T-helper 1 cell treated with Interleukin-12 subunit alpha and Interleukin-12 subunit beta and Interleukin-4 antibody, amounts not matched to agents 30 μg/mL and 1 μg/mL, for 36 hours (primary cell): ENCODE measurements around the gene TEX52.

Experiments
- H3K27ac Mint-ChIP-seq: one replicate; pipeline ENCODE4 v1.8.0; 2021; ENCODE audit warnings: mild to moderate bottlenecking, mixed read lengths
- H3K27me3 Mint-ChIP-seq: one replicate; pipeline ENCODE4 v1.8.0; 2021; ENCODE audit warnings: low read depth, mixed read lengths
- H3K36me3 Mint-ChIP-seq: one replicate; pipeline ENCODE4 v1.8.0; 2021; ENCODE audit warnings: low read depth, mixed read lengths
- H3K4me1 Mint-ChIP-seq: one replicate; pipeline ENCODE4 v1.8.0; 2021; ENCODE audit warnings: low read depth, mixed read lengths
- H3K4me3 Mint-ChIP-seq: one replicate; pipeline ENCODE4 v1.8.0; 2021; ENCODE audit warnings: mild to moderate bottlenecking, moderate library complexity, mixed read lengths
- H3K9me3 Mint-ChIP-seq: one replicate; pipeline ENCODE4 v1.8.0; 2021; ENCODE audit warnings: mixed read lengths

Gene TEX52

DNA sequence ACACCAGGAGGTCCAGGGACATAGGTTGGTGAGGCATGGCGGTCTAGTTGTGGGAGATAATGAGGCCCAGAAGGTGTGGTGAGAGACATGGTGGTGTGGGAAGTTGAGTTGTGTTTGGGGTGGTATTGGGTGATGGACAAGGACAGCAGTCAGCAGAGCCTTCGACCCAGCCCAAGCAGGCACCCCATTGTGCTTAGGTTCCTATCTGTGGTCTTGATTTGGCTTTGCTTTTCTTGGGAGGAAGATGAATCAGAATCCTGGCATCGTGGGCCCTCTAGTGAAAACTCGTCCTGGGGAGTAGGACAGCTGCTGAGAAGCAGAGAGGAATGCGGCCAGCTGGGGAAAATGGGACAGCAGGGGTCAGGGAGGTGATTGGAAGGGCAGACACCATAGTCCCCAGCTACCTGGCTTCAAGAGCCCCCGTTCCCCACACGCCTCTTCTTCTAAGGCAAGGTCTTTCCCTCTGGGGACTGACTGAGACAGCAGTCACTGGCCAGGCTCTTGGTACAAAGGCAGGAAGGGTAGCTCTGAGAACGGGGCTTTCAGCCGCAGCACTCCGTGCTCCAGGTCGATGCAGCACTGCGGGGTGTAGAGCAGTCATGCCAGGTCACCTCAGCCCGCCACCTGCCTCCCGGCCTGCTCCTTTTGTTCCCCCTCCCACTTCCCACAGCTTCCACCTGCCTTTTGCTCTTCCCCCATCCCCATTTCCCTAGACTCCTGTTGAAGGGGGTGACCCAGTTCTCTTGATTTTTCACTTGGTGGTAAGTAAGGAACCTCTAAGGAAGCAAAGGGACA lies 29.9 kb downstream of the TEX52 start:
- Mint-ChIP-seq H3K4me3 (no peak overlapping the region), H3K36me3 (peaks cover 32% of the 10 kb centered on the region), H3K4me1 (no peaks in the 10 kb centered on the region), H3K27me3 (no peaks in the 10 kb centered on the region), H3K9me3 (no peaks in the 10 kb centered on the region), H3K27ac (no peak overlapping the region)

DNA sequence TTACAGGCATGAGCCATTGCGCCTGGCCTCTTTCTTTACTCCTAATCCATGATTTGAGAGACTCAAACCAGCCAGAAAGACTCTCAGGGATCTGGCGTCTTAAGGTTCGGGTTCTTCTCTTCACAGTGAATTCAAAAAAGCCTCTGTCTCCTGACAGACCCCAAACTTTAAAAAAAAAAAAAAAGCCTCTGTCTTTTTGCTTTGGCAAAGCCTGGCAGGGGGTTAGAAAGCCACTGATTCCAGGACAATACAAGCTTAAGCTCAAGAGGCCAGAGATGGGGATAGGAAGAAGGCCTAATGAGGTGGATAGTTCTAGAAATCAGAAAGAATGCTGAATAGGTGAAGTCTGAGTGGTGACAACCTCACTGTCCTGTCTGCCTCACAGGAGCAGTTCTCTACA lies 30.8 kb downstream of the TEX52 start:
- H3K27ac Mint-ChIP-seq, result no peak overlapping the region
- peaks cover 36% of the 10 kb centered on the region for H3K36me3 Mint-ChIP-seq
- H3K4me1 Mint-ChIP-seq, result no peaks in the 10 kb centered on the region
- no peak overlapping the region for H3K4me3 Mint-ChIP-seq
- H3K27me3 Mint-ChIP-seq, result no peaks in the 10 kb centered on the region
- no peaks in the 10 kb centered on the region for H3K9me3 Mint-ChIP-seq

DNA sequence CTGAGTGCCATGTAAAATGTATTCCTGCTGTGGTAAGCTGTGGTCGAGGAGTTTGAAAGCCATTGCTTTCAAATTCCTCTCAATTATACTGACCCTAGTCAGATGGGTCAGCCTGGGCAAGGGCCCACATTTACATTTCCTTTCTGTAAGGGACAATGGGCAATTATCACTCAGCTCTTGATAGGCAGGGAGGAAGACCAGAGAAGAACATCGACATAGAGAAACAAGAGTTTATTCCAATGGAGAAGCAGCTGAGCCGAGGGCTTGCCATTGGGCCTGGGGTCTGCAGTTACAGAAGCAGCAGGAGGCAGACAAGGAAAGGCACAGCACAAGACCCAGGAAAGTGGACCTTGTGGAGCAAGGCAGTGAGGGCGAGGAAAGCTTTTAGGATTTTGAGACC lies 31.7 kb downstream of the TEX52 start:
- no peaks in the 10 kb centered on the region for H3K9me3 Mint-ChIP-seq
- peaks cover 40% of the 10 kb centered on the region for H3K36me3 Mint-ChIP-seq
- no peaks in the 10 kb centered on the region for H3K4me1 Mint-ChIP-seq
- no peak overlapping the region for H3K4me3 Mint-ChIP-seq
- H3K27me3 Mint-ChIP-seq, result no peaks in the 10 kb centered on the region
- no peak overlapping the region for H3K27ac Mint-ChIP-seq

DNA sequence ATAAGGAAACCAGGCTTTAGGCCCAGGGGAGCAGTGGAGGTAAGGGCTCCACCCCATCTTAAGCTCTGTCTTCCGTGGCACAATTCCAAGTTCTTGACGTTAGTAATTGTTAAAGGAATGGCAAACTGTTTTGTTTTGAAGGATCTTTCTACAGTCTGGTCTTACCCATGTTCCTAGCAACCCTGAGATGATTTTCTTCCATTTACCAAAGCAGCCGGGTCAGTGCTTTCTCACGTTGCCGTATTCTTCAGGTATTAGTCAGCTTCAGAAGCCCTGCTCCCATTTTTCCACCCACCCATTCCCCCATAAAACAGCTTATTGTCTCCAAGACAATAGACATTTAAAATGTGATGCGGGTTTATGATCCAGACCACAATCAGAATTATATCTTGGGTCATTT lies 32.3 kb downstream of the TEX52 start:
- Mint-ChIP-seq H3K4me1 (no peaks in the 10 kb centered on the region), H3K27me3 (no peaks in the 10 kb centered on the region), H3K9me3 (no peaks in the 10 kb centered on the region), H3K4me3 (no peak overlapping the region), H3K36me3 (peaks cover 44% of the 10 kb centered on the region), H3K27ac (no peak overlapping the region)

DNA sequence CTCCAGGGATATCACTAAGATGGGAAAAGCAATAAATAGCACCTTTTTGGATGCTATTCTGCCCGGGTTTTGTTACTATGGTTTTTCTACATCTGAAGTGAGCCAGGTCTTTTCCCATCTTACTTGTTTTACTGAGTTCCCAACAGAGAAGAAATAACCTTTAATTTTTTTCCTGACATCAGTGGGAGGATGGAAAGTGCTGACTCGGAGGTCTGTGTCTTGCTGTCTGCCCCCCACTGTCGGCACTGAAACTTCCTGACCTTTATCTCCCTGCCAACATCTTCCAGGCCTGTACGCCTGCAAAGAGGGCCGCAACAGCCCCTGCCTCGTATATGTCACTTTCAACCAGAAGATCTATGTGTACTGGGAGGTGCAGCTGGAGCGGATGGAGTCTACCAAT lies 33.4 kb downstream of the TEX52 start:
- H3K4me3 Mint-ChIP-seq, result no peak overlapping the region
- no peaks in the 10 kb centered on the region for H3K4me1 Mint-ChIP-seq
- no peak overlapping the region for H3K27ac Mint-ChIP-seq
- H3K27me3 Mint-ChIP-seq, result no peaks in the 10 kb centered on the region
- H3K36me3 Mint-ChIP-seq, result peaks cover 42% of the 10 kb centered on the region
- H3K9me3 Mint-ChIP-seq, result no peaks in the 10 kb centered on the region

DNA sequence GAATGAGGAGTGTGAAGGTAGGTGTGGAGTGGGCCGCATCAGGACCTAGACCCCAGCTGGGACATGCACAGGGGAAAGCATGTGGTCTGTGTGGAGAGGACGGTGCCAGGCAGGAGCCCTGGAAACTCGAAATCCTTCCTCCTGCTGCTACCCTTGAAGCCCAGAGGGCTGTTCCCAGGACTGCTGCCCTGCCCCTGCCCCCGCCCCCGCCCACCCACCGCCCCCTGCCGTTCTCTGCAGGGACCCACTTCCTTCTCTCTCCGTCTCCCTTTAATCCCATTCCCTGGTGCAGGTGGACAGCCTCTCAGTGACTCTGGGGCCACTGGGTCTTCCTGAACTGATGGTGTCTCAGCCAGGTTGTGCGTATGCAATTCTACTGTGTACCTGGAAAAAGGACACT lies 36.4 kb downstream of the TEX52 start:
- peaks cover 41% of the 10 kb centered on the region for H3K36me3 Mint-ChIP-seq
- no peaks in the 10 kb centered on the region for H3K27me3 Mint-ChIP-seq
- no peak overlapping the region for H3K27ac Mint-ChIP-seq
- H3K4me1 Mint-ChIP-seq, result no peaks in the 10 kb centered on the region
- H3K9me3 Mint-ChIP-seq, result no peaks in the 10 kb centered on the region
- H3K4me3 Mint-ChIP-seq, result no peak overlapping the region

DNA sequence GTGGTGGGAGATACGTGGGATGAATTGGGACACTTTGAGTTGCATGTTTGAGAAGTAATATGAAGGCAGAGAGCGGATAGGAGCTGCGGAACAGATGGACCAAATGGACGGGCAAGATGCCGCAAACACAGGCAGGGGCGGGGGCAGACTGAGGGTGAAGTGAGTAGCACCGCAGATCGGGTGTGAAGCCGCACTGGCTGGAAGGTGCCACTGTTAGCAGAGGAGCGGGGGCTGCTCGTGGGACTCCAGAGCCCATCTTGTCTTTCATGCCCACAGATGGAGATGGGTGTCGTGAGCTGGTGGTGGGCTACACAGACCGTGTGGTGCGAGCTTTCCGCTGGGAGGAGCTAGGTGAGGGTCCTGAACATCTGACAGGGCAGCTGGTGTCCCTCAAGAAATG lies 37.0 kb downstream of the TEX52 start:
- H3K4me1 Mint-ChIP-seq, result peaks cover 1% of the 10 kb centered on the region

DNA sequence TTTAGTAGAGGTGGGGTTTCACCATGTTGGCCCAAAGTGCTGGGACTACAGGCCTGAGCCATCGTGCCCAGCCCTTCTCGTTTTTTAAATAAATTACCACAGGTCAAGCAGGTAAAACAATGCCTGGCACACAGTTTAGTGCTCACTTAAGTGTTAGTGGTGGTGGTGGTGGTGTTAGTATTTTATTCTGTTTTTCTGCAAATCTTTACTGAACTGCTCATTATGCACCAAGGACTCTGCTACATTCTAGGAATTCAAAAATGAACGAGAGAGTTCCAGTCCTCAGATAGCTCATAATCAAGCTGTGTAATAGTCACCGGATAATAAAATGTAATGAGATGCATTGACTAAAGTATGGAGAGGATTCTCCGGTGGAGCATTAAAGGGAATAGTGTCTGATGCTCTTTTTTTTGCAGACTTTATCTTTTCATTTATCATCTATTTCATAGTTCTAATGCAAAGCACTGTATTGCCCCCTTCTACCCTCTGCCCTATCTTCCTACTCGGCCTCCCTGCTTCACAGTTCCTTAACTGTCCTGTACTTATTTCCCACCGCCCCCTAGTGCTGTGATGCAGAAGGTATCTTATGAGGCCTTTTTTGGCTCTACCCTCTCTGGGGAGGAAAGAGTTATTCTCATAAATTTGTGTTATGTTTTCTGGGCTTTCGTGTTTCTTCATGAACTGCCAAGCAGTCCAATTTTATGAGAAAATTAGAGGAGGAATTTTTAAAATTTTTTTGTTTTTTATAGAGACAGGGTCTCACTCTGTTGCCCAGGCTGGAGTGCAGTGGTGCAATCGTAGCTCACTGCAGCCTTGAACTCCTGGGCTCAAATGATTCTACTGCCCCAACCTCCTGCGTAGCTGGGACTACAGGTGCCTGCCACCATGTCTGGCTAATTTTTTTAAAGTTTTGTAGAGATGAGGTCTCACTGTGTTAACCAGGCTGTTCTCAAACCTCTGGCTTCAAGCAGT lies 43.3 kb downstream of the TEX52 start:
- Mint-ChIP-seq H3K4me3 (peak overlapping the region; percentile 100), H3K36me3 (peaks cover 5% of the 10 kb centered on the region), H3K27me3 (no peaks in the 10 kb centered on the region), H3K9me3 (no peaks in the 10 kb centered on the region), H3K4me1 (peaks cover 14% of the 10 kb centered on the region), H3K27ac (peak overlapping the region; percentile 100)

More for the DNA sequence above, 37.0 kb downstream of the TEX52 start:
- no peak overlapping the region for H3K27ac Mint-ChIP-seq
- no peaks in the 10 kb centered on the region for H3K9me3 Mint-ChIP-seq
- H3K27me3 Mint-ChIP-seq, result no peaks in the 10 kb centered on the region
- H3K36me3 Mint-ChIP-seq, result peaks cover 36% of the 10 kb centered on the region
- H3K4me3 Mint-ChIP-seq, result no peak overlapping the region

DNA sequence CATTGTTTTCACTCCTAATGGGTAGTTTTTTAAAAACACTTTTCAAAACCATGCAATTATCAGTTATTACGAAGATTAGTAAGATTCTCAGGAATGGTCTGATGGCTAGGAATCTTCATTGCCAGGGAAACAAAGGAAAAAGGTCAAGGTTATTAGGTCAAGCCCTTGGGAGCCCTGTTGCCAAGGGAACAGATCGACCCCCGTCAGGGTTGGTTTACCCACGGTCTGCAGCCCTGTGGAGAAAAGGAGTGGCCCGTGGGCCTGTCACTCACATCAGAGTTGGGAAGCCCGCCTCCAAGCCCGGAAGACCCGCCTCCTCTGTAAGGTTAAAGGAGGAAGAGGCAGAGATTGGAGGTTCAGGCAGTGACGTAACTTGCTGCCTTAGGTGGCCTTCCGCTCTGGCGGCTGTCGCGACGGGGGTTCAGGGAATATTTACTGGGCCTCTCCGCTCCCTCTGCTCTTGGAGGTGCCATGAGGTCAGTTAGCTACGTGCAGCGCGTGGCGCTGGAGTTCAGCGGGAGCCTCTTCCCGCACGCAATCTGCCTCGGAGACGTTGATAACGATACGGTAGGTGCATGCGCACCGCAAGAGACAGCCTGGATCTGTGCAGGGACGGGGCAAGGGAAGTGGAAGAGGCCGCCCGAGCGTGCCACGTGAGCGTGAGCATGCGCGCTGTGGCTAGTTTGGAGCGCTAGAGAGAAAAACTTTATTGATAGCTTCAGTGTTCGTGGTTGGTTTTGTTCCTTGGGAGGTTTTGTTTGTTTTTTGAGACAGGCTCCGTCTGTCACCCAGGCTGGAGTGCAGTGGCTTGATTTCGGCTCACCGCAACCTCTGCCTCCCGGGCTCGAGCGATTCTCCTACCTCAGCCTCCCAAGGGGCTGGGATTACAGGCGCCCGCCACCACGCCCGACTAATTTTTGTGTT lies 44.3 kb downstream of the TEX52 start, which contains the start of gene ITFG2:
Gene ITFG2 (plus strand): TSS at position 379 of the 924 bp plus-strand sequence. CDS start 93 bp downstream, at position 472.
- no peaks in the 10 kb centered on the region for H3K9me3 Mint-ChIP-seq
- H3K27me3 Mint-ChIP-seq, result no peaks in the 10 kb centered on the region
- H3K4me1 Mint-ChIP-seq, result peaks cover 14% of the 10 kb centered on the region
- H3K27ac Mint-ChIP-seq, result peak within 1 kb of the TSS; percentile 100
- H3K4me3 Mint-ChIP-seq, result peak within 1 kb of the TSS; percentile 100
- H3K36me3 Mint-ChIP-seq, result no peaks in the 10 kb centered on the region

DNA sequence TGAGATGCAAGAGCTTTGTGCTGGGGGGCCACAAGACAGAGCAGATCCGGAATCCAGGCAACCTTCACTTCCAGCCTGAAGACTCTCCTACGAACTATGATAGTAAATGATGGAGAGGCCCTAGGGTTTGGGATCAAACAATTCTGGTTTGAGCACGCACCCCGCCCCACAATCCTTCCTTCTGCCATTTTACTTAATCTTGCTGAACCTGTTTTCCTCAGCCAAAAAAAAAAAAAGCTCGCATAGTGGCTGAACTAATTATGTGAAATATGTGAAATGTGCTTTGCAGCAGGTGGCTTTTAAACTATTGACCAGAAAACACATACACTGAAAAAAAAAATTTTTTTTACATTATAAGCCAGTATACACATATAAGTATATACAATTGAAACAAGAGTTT lies 45.0 kb downstream of the TEX52 start:
- peak overlapping the region; percentile 55 for H3K27ac Mint-ChIP-seq
- H3K9me3 Mint-ChIP-seq, result no peaks in the 10 kb centered on the region
- peaks cover 14% of the 10 kb centered on the region for H3K4me1 Mint-ChIP-seq
- H3K4me3 Mint-ChIP-seq, result peak overlapping the region; percentile 100
- H3K36me3 Mint-ChIP-seq, result no peaks in the 10 kb centered on the region
- no peaks in the 10 kb centered on the region for H3K27me3 Mint-ChIP-seq

DNA sequence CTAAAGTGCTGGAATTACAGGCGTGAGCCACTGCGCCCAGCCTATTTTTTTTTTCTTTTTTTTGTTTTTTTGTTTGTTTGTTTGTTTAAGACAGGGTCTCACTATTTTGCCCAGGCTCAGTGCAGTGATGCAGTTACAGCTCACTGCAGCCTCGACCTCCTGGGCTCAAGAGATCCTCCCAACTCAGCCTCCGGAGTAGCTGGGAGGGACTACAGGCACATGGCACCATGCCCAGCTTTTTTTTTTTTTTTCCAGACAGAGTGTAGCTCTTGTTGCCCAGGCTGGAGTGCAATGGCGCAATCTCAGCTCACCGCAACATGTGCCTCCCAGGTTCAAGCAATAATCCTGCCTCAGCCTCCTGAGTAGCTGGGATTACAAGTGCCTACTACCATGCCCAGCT lies 50.1 kb downstream of the TEX52 start:
- Mint-ChIP-seq H3K4me1 (peaks cover 6% of the 10 kb centered on the region), H3K27me3 (no peaks in the 10 kb centered on the region), H3K27ac (no peak overlapping the region), H3K36me3 (peaks cover 22% of the 10 kb centered on the region), H3K9me3 (no peaks in the 10 kb centered on the region), H3K4me3 (no peak overlapping the region)

DNA sequence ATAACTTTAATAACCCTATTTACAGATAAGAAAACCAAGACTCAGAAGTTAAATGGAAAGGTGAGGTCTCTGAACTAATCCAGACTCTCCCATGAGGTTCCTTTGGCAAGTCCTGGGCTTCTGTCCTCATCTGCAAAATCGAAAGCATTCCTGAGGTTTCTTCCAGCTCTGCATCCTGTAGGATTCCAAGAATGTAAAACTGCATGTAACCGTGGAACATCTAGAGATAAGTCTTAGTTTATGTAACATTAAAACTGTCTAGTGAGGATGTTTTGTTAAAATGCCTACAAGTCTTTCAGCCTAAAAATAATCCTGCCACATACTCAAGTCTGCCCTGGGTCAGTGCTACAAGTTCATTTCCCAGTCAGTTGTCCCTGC lies 51.7 kb downstream of the TEX52 start:
- peaks cover 33% of the 10 kb centered on the region for H3K36me3 Mint-ChIP-seq
- peaks cover 2% of the 10 kb centered on the region for H3K4me1 Mint-ChIP-seq
- H3K9me3 Mint-ChIP-seq, result no peaks in the 10 kb centered on the region
- H3K27me3 Mint-ChIP-seq, result no peaks in the 10 kb centered on the region
- no peak overlapping the region for H3K27ac Mint-ChIP-seq
- H3K4me3 Mint-ChIP-seq, result no peak overlapping the region

DNA sequence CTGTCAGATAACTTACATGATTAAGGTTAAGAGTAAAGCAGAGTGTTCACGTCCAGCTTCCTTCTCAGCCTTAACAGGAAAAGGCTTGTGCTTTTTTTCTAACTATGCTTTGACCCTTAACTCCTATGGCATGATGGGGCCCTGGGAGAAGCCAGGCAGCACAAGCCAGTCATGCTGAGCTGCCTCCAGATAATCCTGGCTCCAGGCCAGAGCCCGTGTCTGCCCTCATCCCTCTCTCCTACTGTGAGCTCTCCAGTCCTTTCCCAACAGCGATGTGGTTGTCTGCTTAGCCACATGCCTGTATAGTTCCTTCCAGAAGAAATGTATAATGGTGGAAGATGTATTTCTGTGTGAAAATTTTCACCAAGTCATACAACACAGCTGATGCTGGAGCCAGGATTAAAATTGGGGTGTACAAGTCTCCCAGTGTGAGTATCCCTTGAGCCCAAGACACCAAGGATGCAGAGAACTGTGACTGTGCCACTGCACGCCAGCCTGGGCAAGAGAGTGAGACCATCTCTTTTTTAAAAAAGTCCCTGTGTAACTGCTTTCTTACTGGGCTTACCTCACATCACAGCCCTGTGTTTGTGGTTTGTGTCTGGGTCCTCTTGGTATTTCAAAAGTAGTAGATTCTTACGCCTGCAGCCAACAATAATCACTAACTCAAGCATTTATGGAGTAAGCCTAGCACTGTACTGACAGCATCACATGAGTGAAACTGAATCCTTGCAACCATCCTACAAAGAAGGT lies 52.3 kb downstream of the TEX52 start:
- H3K4me3 Mint-ChIP-seq, result no peak overlapping the region
- H3K4me1 Mint-ChIP-seq, result peaks cover 2% of the 10 kb centered on the region
- no peaks in the 10 kb centered on the region for H3K27me3 Mint-ChIP-seq
- H3K9me3 Mint-ChIP-seq, result no peaks in the 10 kb centered on the region
- H3K36me3 Mint-ChIP-seq, result peaks cover 36% of the 10 kb centered on the region
- no peak overlapping the region for H3K27ac Mint-ChIP-seq
